HG03521 (cell line): ENCODE results near the gene ME2.
A peak's percentile ranks its signal among the peaks of the same experiment; 100 is the strongest.
"Not testable (repeated sequence)": the region's sequence is repeated elsewhere in the genome, so short reads cannot be mapped to it uniquely, and the experiment has no call there.

Experiments
- ATAC-seq: cut with Tn5 transposase; IDR thresholded peaks from one replicate; pipeline ENCODE4 v1.9.1; 2021; ENCODE audit warnings: mild to moderate bottlenecking, moderate library complexity; ENCODE audit not compliant: unreplicated experiment

The ME2 gene

GRCh38 chr18:50878345-50879301 lies at the start of gene ME2:
TSS of gene ME2 (plus strand) at chr18:50879118. CDS start at chr18:50895821, 16,703 bp downstream.
- ATAC-seq: peak; percentile 93

- ATAC-seq: no peak
Measured at GRCh38 chr18:50829644-50830043, 49.3 kb upstream of the ME2 start.

- ATAC-seq: peak; percentile 68
Measured at GRCh38 chr18:50830544-50830943, 48.4 kb upstream of the ME2 start.

- ATAC-seq: peak; percentile 50
Measured at GRCh38 chr18:50832754-50833153, 46.2 kb upstream of the ME2 start.

GRCh38 chr18:50833496-50833895 lies 45.4 kb upstream of the ME2 start:
- ATAC-seq: not testable (repeated sequence)

GRCh38 chr18:50836521-50836957 lies 42.4 kb upstream of the ME2 start:
- ATAC-seq: no peak

GRCh38 chr18:50839341-50839740 lies 39.6 kb upstream of the ME2 start:
- no peak for ATAC-seq

GRCh38 chr18:50839996-50840395 lies 38.9 kb upstream of the ME2 start:
- ATAC-seq: no peak

- ATAC-seq: no peak
Measured at GRCh38 chr18:50842846-50843245, 36.1 kb upstream of the ME2 start.

GRCh38 chr18:50844554-50844953 lies 34.4 kb upstream of the ME2 start:
- no peak for ATAC-seq

GRCh38 chr18:50844960-50845359 lies 34.0 kb upstream of the ME2 start:
- no peak for ATAC-seq

GRCh38 chr18:50847192-50847591 lies 31.7 kb upstream of the ME2 start:
- no peak for ATAC-seq

GRCh38 chr18:50848061-50848551 lies 30.8 kb upstream of the ME2 start:
- no peak for ATAC-seq

GRCh38 chr18:50848991-50849390 lies 29.9 kb upstream of the ME2 start:
- ATAC-seq: no peak

- ATAC-seq: no peak
Measured at GRCh38 chr18:50849419-50849821, 29.5 kb upstream of the ME2 start.

GRCh38 chr18:50850307-50851065 lies 28.4 kb upstream of the ME2 start:
- ATAC-seq: no peak

GRCh38 chr18:50853863-50854271 lies 25.1 kb upstream of the ME2 start:
- no peak for ATAC-seq

GRCh38 chr18:50855976-50856757 lies 22.8 kb upstream of the ME2 start:
- no peak for ATAC-seq

- not testable (repeated sequence) for ATAC-seq
Measured at GRCh38 chr18:50857166-50857565, 21.8 kb upstream of the ME2 start.

- ATAC-seq: no peak
Measured at GRCh38 chr18:50857694-50858093, 21.2 kb upstream of the ME2 start.
